GM12875 (cell line): Measurements from ENCODE around the gene PAH.

Source experiments
- H3K4me3 ChIP-seq: one replicate; pipeline ENCODE4 v1.5.1; 2011; ENCODE audit warnings: low read depth, low read length, control low read depth
- TF ChIP-seq, protein P1 (sequence below): IDR thresholded peaks from 2 replicates; pipeline ENCODE4 v1.5.1; 2011; ENCODE audit warnings: low read depth, mild to moderate bottlenecking, control low read depth, inconsistent platforms, low read length, moderate library complexity, borderline replicate concordance; ENCODE audit not compliant: insufficient read depth

Gene PAH

DNA sequence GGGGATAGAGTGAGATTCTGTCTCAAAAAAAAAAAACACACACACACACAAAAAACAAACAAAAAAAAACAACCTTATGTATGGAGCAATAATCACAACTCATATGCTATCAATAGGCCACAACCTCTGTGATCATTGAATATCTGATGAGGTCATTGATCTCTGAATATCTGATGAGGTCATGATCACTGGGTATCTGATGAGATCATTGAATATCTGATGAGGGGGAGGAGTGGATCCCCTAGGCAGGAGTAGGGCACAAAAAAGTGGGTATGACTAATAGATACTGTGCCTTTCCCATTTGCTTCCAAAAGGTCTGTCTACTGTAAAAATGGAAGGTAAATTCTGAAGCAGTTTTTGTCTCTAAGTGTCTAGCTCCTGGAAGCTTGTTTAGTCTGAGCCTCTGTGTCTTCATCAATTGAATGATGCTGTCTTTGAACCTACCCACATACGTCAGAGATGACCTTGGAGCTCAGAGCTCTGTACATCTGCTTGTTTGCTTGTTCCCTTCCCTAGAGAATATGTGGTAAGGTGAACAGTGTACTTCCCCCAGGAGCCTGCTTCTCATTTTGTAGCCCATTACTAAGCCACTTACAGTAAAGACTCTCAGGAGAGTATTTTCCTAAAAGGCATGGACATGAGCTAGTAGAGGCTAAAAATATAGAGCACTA is 13.6 kb downstream of the PAH start:
- TF ChIP-seq, protein P1, sequence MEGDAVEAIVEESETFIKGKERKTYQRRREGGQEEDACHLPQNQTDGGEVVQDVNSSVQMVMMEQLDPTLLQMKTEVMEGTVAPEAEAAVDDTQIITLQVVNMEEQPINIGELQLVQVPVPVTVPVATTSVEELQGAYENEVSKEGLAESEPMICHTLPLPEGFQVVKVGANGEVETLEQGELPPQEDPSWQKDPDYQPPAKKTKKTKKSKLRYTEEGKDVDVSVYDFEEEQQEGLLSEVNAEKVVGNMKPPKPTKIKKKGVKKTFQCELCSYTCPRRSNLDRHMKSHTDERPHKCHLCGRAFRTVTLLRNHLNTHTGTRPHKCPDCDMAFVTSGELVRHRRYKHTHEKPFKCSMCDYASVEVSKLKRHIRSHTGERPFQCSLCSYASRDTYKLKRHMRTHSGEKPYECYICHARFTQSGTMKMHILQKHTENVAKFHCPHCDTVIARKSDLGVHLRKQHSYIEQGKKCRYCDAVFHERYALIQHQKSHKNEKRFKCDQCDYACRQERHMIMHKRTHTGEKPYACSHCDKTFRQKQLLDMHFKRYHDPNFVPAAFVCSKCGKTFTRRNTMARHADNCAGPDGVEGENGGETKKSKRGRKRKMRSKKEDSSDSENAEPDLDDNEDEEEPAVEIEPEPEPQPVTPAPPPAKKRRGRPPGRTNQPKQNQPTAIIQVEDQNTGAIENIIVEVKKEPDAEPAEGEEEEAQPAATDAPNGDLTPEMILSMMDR, result no peak

DNA sequence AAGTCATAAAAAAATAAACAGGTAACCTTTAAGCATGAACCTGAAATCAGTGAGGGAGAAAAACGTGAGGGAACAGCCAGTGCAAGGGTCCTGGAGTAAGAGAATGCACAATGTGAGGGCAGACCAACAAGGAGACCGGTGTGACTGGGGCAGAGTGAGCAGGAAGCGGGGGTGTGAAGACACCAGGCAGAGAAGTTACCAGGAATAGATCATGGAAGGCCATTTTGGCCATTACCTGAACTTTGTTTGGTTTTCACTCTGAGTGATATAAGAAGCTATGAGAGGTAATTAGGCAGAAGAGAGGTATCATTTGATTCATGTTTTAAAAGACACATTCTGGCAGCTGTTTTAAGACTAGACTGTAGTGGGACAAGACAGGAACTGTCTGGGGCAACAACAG is 15.0 kb downstream of the PAH start:
- no peak overlapping the region for H3K4me3 ChIP-seq
- TF ChIP-seq, protein P1, result no peak

More for the DNA sequence above, 13.6 kb downstream of the PAH start:
- no peak overlapping the region for H3K4me3 ChIP-seq

DNA sequence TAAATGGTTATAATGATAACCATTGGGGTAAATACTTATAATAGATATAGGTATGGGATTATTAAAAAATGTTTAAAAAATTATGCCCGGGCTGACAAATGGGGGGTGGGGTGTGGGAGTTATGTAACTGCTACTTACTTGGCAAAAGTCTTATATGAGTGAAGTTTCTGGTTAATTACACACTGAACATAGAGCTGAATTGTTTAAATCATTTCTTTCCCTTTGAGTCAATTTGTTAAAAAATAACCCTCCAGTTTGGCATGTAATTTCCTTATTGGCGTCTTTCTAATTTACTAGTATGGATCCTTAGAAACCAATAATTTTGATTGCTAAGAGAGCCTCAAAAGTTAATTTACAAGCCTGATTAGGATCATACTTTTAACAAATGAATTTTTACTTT is 16.7 kb downstream of the PAH start:
- TF ChIP-seq, protein P1, result no peak
- H3K4me3 ChIP-seq, result no peak overlapping the region

DNA sequence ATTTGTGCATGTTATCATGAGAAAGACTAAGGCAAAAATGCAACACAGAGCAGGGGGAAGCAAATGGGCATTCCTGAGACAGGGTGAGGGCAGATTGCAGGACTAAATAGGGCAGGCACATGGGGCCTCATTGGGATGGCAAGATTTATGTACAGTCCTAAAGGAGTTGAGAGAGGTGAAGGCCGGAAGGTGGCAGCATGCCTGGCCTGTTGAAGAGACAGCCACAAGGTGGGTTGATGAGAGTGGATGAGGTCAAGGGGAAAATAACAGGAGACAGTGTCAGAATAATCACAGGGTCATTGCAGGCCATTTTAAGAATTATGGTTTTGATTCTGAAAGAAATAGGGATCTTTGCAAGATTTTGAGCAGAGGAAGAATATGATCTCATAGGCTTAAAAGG is 21.0 kb downstream of the PAH start:
- TF ChIP-seq, protein P1, result no peak

DNA sequence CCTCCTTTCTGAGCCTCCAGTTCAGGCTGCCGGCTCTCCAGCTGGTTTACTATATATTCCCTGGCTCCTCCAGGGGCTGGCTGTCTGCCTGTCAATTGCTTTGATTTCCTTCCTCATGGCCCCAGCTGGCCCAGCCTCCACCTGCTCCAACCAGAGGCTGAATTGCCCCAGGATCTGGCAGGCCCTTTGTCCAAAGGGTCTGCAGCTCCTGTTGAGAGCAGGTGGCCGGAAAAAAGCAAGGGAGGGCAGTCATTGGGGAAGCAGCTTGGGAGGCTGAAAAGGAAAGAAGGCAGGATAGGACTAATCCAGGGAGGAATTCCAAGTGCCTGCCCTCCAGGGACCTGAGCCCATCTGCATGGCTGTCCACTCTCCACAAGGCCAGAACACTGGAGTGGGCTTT is 25.3 kb downstream of the PAH start:
- no peak overlapping the region for H3K4me3 ChIP-seq
- TF ChIP-seq, protein P1, result no peak

More for the DNA sequence above, 21.0 kb downstream of the PAH start:
- H3K4me3 ChIP-seq, result no peak overlapping the region

DNA sequence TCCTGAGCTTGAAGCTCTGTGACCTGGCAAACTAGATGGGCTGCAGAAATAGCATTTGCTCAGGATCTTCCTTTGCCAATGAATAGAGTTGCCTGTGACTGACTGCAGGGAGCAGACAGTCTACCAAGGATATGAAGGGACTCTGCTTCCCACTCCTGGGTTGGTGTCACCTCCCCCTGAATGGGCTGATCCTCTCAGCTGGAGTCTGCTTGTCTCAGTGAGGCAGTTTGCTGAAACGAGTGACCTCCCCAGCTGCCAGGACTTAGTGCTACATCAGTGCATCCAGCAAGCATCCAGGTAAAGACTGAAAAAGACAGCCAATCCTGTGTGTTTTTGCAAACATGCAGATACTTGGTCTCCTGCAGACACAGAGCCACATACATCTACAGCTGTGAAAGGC is 28.5 kb downstream of the PAH start:
- H3K4me3 ChIP-seq, result no peak overlapping the region
- TF ChIP-seq, protein P1, result no peak

DNA sequence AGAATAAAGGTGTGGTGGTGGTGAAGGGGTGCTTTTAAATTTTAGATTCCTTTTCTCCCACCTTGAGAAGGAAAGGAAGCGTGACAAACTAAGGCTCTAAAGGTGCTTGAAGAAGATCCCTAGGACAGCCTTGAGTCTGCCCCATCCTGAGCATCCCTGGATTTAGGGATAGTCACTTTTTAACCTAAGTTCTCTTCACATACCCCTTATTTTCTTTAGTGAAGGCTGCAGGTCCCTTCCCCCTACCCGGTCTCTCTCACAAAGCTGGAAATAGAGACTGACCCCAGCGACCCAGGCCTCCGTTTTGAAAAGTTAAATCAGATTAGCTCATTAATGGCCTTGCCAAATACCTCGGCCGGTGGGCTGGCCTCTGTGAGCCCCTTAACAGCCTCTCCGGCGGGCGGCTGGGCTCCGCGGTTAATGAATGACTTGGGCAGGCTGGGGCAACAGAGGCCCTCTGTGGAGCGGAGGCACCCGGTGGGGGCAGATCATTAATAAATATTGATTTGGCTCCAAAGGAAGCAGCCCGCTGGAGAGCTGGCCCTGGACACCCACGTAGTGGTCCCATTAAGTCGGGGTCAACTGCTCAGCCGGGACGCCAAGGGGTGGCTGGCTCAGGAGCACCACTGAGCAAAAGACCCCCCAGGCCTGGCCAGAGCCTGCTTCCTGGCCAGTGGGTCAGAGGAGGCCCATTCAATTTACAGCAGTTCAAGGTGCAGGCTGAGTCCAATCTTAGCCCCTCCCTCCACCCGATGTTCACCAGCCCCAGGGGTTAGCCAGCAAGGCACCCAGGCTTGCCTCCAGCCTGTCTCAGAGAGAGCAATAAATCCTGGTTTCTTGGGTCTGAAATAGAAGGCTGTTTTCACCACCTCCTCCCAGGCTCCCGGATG is 31.8 kb downstream of the PAH start:
- H3K4me3 ChIP-seq, result no peak overlapping the region
- TF ChIP-seq, protein P1, result no peak
